Measurements from ENCODE around the gene PFKM.

DNA sequence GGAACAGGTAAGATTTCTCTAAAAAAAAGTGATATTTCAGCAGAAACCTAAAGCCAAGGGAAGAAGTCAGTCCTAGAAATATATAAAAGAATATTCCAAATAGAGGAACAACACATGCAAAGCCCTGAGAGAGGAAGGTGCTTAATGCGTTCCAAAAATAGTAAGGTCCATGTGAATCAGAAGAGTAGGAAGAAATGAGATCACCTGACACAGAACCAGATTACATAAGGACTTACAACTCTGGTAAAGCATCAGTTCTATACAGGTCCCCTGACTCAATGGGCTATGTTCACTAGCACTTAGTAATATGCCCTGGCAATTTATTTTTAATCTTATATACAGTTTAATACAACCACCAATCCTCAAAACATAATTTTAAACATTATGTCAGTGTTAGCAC, 43.3 kb upstream of the PFKM start:
- TF ChIP-seq TAF1 (IDR thresholded peaks at IDR 0.05; ENCODE audit: borderline replicate concordance, insufficient read depth, low read length) (no peak), POLR2AphosphoS5 (IDR thresholded peaks at IDR 0.05; ENCODE audit: low read depth, low read length) (no peak)

Measured in PFSK-1 (cell line).